Neural cell (in vitro differentiated cells): ENCODE results near the gene INPP5E.

ENCODE experiments used
- EZH2 ChIP-seq: fragments of 200-600, 300-800 bp; shearing (Covaris generic), sonication (generic); IDR thresholded peaks from 2 replicates; pipeline ENCODE4 v1.6.1; 2014; ENCODE audit warnings: antibody characterized with exemption, low read length, borderline replicate concordance, mild to moderate bottlenecking; ENCODE audit not compliant: insufficient read depth, poor library complexity, severe bottlenecking
- POLR2AphosphoS5 ChIP-seq: IDR thresholded peaks from 2 replicates; pipeline ENCODE4 v1.6.1; 2012
- SMC3 ChIP-seq: fragments of 450-650 bp; conservative IDR thresholded peaks from 2 replicates; pipeline ENCODE4 v1.6.1; 2014; ENCODE audit warnings: antibody characterized with exemption, mild to moderate bottlenecking, moderate library complexity; ENCODE audit not compliant: poor library complexity
- TF ChIP-seq, protein P1 (sequence below): fragments of 450-650 bp; IDR thresholded peaks from 2 replicates; pipeline ENCODE4 v1.5.1; 2014; ENCODE audit warnings: antibody characterized with exemption, mild to moderate bottlenecking, moderate library complexity; ENCODE audit not compliant: poor library complexity, severe bottlenecking
- TF ChIP-seq, protein P2 (sequence below): IDR thresholded peaks from 2 replicates; pipeline ENCODE4 v1.6.1; 2012; ENCODE audit warnings: borderline replicate concordance

DNA sequence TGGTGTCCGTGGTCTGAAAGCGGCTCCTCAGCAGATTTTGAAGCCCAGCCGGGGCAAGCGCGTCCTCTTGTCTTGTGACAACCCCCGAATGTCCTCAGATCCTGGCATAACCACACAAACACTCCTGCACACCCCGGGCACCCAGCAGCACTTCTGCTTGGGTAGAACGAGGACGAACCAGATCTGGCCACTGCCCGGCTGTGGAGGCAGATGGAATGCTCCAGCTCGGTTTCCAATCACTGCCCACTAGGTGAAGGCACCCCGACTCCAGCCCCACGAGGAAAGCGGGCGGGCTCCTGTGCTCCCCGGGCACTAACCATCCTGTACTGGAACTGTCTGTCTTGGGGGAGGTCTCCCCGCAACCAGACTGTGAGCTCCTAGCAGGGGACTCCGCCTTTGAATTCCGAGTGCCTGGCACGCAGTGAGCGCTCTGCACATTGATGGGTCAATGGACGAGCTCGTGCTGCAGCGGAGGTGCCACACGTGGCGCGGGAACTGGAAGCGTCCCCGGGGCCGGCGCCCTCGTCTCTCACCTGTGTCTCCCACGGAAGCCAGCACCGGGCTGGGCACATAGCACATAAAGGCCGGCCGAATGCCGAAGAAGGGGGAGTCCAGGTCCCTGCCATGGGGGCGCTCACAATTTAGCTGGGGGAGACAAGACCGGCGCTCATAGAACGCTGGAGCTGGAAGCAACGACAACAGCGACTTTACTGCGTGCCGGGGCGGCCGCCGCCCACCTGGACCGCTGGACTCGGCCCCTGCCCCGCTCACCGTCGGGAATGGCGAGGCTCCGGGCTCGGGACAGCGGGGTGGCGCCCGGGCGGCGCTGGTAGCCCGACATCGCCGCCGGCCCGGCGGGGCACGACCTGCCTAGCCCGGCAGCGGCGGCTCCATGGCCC, 29.8 kb downstream of the INPP5E start:
- TF ChIP-seq, protein P1, sequence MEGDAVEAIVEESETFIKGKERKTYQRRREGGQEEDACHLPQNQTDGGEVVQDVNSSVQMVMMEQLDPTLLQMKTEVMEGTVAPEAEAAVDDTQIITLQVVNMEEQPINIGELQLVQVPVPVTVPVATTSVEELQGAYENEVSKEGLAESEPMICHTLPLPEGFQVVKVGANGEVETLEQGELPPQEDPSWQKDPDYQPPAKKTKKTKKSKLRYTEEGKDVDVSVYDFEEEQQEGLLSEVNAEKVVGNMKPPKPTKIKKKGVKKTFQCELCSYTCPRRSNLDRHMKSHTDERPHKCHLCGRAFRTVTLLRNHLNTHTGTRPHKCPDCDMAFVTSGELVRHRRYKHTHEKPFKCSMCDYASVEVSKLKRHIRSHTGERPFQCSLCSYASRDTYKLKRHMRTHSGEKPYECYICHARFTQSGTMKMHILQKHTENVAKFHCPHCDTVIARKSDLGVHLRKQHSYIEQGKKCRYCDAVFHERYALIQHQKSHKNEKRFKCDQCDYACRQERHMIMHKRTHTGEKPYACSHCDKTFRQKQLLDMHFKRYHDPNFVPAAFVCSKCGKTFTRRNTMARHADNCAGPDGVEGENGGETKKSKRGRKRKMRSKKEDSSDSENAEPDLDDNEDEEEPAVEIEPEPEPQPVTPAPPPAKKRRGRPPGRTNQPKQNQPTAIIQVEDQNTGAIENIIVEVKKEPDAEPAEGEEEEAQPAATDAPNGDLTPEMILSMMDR, result no peak
- TF ChIP-seq EZH2 (no peak), POLR2AphosphoS5 (no peak), SMC3 (no peak)
- TF ChIP-seq, protein P2, sequence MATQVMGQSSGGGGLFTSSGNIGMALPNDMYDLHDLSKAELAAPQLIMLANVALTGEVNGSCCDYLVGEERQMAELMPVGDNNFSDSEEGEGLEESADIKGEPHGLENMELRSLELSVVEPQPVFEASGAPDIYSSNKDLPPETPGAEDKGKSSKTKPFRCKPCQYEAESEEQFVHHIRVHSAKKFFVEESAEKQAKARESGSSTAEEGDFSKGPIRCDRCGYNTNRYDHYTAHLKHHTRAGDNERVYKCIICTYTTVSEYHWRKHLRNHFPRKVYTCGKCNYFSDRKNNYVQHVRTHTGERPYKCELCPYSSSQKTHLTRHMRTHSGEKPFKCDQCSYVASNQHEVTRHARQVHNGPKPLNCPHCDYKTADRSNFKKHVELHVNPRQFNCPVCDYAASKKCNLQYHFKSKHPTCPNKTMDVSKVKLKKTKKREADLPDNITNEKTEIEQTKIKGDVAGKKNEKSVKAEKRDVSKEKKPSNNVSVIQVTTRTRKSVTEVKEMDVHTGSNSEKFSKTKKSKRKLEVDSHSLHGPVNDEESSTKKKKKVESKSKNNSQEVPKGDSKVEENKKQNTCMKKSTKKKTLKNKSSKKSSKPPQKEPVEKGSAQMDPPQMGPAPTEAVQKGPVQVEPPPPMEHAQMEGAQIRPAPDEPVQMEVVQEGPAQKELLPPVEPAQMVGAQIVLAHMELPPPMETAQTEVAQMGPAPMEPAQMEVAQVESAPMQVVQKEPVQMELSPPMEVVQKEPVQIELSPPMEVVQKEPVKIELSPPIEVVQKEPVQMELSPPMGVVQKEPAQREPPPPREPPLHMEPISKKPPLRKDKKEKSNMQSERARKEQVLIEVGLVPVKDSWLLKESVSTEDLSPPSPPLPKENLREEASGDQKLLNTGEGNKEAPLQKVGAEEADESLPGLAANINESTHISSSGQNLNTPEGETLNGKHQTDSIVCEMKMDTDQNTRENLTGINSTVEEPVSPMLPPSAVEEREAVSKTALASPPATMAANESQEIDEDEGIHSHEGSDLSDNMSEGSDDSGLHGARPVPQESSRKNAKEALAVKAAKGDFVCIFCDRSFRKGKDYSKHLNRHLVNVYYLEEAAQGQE, result no peak
